Hair follicular keratinocyte (primary cell): Measurements from ENCODE around the gene HNRNPM. TPM values are rescaled to one million over a fixed set of nuclear protein-coding genes. Genes with fewer than 3 reads are reported as not detected.

Source experiments
- total RNA-seq: library from RNA; depleted of rRNA; stranded (reverse); fragments of >200 nt; gene quantifications from 2 replicates; pipeline ENCODE4 v1.2.3, GENCODE V29; 2015

The HNRNPM gene
- total RNA-seq: 48.3 and 116 TPM in 2 replicates

DNA sequence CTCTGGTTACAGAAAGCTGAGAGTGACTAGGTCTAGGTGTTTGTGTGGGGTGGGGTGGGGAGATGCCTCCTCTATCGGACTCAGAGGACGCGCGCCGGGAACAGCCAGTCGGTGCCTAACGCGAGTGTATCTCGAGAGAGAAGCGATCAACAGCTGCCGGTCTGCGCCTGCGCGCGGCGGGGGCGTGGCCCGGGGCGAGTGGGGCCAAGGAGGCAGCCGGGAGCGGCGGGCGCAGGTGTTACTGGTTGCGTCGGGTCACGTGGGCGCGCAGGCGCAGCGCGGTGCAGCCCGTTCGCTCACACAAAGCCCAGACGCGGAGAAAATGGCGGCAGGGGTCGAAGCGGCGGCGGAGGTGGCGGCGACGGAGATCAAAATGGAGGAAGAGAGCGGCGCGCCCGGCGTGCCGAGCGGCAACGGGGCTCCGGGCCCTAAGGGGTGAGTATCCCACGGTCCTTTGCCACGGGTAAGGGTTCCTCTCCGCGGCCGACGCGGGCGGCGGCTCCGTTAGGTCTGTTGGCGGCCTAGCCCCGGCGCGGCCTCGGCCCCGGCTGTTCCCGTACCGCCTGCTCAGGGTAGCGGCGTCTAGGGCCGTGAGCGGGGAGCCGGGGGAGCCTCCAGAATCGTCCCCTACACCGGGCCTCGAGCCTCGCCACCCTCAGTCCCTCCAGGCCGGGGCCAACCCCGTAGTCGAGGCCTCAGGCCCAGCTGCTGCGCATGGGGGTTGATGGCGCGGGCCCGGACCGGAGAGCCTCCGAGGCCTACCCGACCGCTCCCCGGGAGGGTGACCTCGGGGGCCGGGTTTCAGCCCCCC is at the start of gene HNRNPM:
Gene HNRNPM (plus strand): TSS at position 299 of the 811 bp plus-strand sequence. CDS start 24 bp downstream, at position 323.

GRCh38 chr19:8412783-8413628 is 31.8 kb upstream of the HNRNPM start, which contains the start of gene MARCHF2:
TSS of gene MARCHF2 (plus strand) at chr19:8413305. CDS start at chr19:8421841, 8,536 bp downstream.

GRCh38 chr19:8513687-8514504 is 69.1 kb downstream of the HNRNPM start, which contains the start of gene ZNF414:
TSS of gene ZNF414 (minus strand) at chr19:8514167. CDS start at chr19:8514046, 121 bp downstream.

Other genes starting within 250 kb of the HNRNPM start
- 7.3 and 9.1 TPM in 2 replicates for gene CERS4, start 235.6 kb upstream of the HNRNPM start, total RNA-seq
- gene CD320, start 136.6 kb upstream of the HNRNPM start, total RNA-seq: 49.5 and 89.8 TPM in 2 replicates
- gene NDUFA7, start 123.6 kb upstream of the HNRNPM start, total RNA-seq: 75.4 and 96.4 TPM in 2 replicates
- gene RPS28, start 123.5 kb upstream of the HNRNPM start, total RNA-seq: 389 and 571 TPM in 2 replicates
- gene KANK3, start 101.7 kb upstream of the HNRNPM start, total RNA-seq: 2.7 and 4.1 TPM in 2 replicates
- 121 and 161 TPM in 2 replicates for gene ANGPTL4, start 80.8 kb upstream of the HNRNPM start, total RNA-seq
- gene RAB11B, start 54.6 kb upstream of the HNRNPM start, total RNA-seq: 14.3 and 21.9 TPM in 2 replicates
- 52.5 and 80.2 TPM in 2 replicates for gene MARCHF2, start 31.7 kb upstream of the HNRNPM start, total RNA-seq
- gene PRAM1, start 57.7 kb downstream of the HNRNPM start, total RNA-seq: not detected in 2 replicates
- 2.3 and 3.7 TPM in 2 replicates for gene ZNF414, start 69.2 kb downstream of the HNRNPM start, total RNA-seq
- gene MYO1F, start 132.5 kb downstream of the HNRNPM start, total RNA-seq: 0.31 TPM in 1 of 2 replicates, not detected in the other
- gene ADAMTS10, start 165.7 kb downstream of the HNRNPM start, total RNA-seq: not detected in 2 replicates
- not detected in 2 replicates for gene NFILZ, start 185.7 kb downstream of the HNRNPM start, total RNA-seq